ENCODE results near the gene SYNGAP1. TPM values are rescaled to one million over a fixed set of nuclear protein-coding genes. Genes with fewer than 3 reads are reported as not detected.
A peak's percentile ranks its signal among the peaks of the same experiment; 100 is the strongest.

Gene SYNGAP1
- total and polyA plus RNA-seq, 9 of the 15 experiments (the other 6 are each of a cell fraction or from before 2014, with no cell fraction given): 0.01 to 22.8 (median 3.2) TPM

- TF ChIP-seq CHD4 (IDR thresholded peaks at IDR 0.05; ENCODE audit: insufficient read depth, insufficient replicate concordance, low read depth, low read length, poor library complexity, severe bottlenecking): no peak
- no peak for TF ChIP-seq PPARD (CRISPR knock-in tag; IDR thresholded peaks at IDR 0.05)
- TF ChIP-seq DDX20 (tag; IDR thresholded peaks at IDR 0.05; ENCODE audit: low read depth): no peak
- no peak for TF ChIP-seq SMARCA4 (IDR thresholded peaks at IDR 0.05)
- TF ChIP-seq EP400 (IDR thresholded peaks at IDR 0.05): peak; percentile 95
- TF ChIP-seq PHF20 (IDR thresholded peaks at IDR 0.05; ENCODE audit: partially characterized antibody): peak; percentile 73
- TF ChIP-seq ZNF197 (CRISPR knock-in tag; IDR thresholded peaks at IDR 0.05; ENCODE audit: low read depth): no peak
- TF ChIP-seq IRF2 (CRISPR knock-in tag; IDR thresholded peaks at IDR 0.05): no peak
- TF ChIP-seq ERF (CRISPR knock-in tag; IDR thresholded peaks at IDR 0.05): peak; percentile 15; the same call in 1 of the 2 replicates
- TF ChIP-seq NFATC3 (IDR thresholded peaks at IDR 0.05): no peak
- TF ChIP-seq TCF3 (CRISPR knock-in tag; IDR thresholded peaks at IDR 0.05): peak; percentile 35
- TF ChIP-seq ZC3H8 (IDR thresholded peaks at IDR 0.05): no peak
- TF ChIP-seq, protein P1, sequence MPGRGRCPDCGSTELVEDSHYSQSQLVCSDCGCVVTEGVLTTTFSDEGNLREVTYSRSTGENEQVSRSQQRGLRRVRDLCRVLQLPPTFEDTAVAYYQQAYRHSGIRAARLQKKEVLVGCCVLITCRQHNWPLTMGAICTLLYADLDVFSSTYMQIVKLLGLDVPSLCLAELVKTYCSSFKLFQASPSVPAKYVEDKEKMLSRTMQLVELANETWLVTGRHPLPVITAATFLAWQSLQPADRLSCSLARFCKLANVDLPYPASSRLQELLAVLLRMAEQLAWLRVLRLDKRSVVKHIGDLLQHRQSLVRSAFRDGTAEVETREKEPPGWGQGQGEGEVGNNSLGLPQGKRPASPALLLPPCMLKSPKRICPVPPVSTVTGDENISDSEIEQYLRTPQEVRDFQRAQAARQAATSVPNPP (IDR thresholded peaks at IDR 0.05; ENCODE audit: borderline replicate concordance, insufficient read depth, insufficient read length): no peak
- TF ChIP-seq, protein P2, sequence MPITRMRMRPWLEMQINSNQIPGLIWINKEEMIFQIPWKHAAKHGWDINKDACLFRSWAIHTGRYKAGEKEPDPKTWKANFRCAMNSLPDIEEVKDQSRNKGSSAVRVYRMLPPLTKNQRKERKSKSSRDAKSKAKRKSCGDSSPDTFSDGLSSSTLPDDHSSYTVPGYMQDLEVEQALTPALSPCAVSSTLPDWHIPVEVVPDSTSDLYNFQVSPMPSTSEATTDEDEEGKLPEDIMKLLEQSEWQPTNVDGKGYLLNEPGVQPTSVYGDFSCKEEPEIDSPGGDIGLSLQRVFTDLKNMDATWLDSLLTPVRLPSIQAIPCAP (CRISPR knock-in tag; IDR thresholded peaks at IDR 0.05; ENCODE audit: borderline replicate concordance): no peak
- TF ChIP-seq SAP30 (IDR thresholded peaks at IDR 0.05; ENCODE audit: borderline replicate concordance, insufficient read depth, low read depth, low read length, poor library complexity, severe bottlenecking): peak; percentile 94
- TF ChIP-seq NELFE (IDR thresholded peaks at IDR 0.05; ENCODE audit: insufficient read depth, insufficient read length): no peak
- peak in 1 of 2 experiments; percentile 37; a peak in 1 of 4 replicates for TF ChIP-seq KDM4B (IDR thresholded peaks at IDR 0.05; ENCODE audit: borderline replicate concordance in 2 of 2, low read depth in 1 of 2)
- no peak for TF ChIP-seq NFXL1 (CRISPR knock-in tag; IDR thresholded peaks at IDR 0.05)
- TF ChIP-seq TAL1 (IDR thresholded peaks at IDR 0.05): no peak
- TF ChIP-seq BRD4 (IDR thresholded peaks at IDR 0.05): no peak
These were observed 34.4 kb downstream of the SYNGAP1 start, which contains the start of gene ZBTB9 (continued) for GRCh38 chr6:33454009-33454946.
